Measurements from ENCODE around the gene PTBP1.

DNA sequence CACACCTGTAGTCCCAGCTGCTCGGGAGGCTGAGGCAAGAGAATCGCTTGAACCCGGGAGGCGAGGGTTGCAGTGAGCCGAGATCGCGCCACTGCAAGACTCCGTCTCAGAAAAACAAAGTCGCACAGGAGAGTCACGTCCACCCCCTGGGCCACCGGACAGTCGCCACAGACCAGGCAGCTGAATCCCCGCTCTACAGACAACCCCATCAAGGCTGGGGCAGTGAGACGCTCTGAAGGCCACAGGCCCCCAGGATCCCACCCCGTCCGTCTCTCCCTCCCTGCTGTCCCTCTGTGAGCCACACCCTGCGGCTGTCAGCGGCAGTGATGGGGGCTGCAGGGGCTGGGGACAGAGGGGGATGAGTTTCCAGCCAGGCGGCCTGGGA, 15.5 kb upstream of the PTBP1 start:
- TF ChIP-seq, protein P1, sequence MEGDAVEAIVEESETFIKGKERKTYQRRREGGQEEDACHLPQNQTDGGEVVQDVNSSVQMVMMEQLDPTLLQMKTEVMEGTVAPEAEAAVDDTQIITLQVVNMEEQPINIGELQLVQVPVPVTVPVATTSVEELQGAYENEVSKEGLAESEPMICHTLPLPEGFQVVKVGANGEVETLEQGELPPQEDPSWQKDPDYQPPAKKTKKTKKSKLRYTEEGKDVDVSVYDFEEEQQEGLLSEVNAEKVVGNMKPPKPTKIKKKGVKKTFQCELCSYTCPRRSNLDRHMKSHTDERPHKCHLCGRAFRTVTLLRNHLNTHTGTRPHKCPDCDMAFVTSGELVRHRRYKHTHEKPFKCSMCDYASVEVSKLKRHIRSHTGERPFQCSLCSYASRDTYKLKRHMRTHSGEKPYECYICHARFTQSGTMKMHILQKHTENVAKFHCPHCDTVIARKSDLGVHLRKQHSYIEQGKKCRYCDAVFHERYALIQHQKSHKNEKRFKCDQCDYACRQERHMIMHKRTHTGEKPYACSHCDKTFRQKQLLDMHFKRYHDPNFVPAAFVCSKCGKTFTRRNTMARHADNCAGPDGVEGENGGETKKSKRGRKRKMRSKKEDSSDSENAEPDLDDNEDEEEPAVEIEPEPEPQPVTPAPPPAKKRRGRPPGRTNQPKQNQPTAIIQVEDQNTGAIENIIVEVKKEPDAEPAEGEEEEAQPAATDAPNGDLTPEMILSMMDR (IDR thresholded peaks at IDR 0.05; ENCODE audit: low read length): no peak
- no peak for TF ChIP-seq EZH2 (IDR thresholded peaks at IDR 0.05; ENCODE audit: borderline replicate concordance, low read length)
